ENCODE data around the gene CORIN. TPM values are rescaled to one million over a fixed set of nuclear protein-coding genes. Genes with fewer than 3 reads are reported as not detected.

The CORIN gene
- total and polyA plus RNA-seq, 2 of the 13 experiments (the other 11 are each of a cell fraction or from before 2014, with no cell fraction given) = 0.84 to 1.2 TPM

DNA sequence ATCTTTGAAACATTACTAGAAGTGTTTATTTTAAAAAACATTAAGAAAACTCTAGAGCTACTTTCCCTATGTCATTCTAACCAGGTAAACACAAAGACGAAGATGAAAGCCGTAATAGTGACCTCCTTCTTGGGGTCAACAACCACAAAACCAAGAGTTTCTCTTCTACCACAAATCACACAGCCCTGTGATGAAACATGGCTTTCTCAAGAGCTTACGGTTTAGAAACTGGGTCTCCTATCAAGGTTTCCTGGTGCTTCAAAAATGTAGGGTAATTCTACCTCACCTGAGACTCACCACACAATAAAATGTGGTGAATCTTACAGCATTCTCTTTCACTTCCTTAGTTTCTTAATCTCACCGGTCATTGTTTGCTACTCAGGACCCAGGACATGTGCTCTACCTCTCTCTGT lies 50.9 kb downstream of the CORIN start (continued):
- TF ChIP-seq HMG20A (CRISPR knock-in tag; IDR thresholded peaks at IDR 0.05; ENCODE audit: borderline replicate concordance) (peak; percentile 94), SOX5 (CRISPR knock-in tag; IDR thresholded peaks at IDR 0.05; ENCODE audit: borderline replicate concordance) (peak; percentile 3; the same call in 1 of the 2 replicates), FOXA1 (IDR thresholded peaks at IDR 0.05) (no peak), FOXA1 (CRISPR knock-in tag; IDR thresholded peaks at IDR 0.05) (peak; percentile 39), ZSCAN20 (CRISPR knock-in tag; IDR thresholded peaks at IDR 0.05; ENCODE audit: borderline replicate concordance) (no peak), GATAD1 (CRISPR knock-in tag; IDR thresholded peaks at IDR 0.05) (no peak), KAT8 (CRISPR knock-in tag; IDR thresholded peaks at IDR 0.05) (no peak), ZNF607 (CRISPR knock-in tag; IDR thresholded peaks at IDR 0.05; ENCODE audit: borderline replicate concordance) (no peak), NR2F2 (IDR thresholded peaks at IDR 0.05; ENCODE audit: borderline replicate concordance, low read depth) (peak; percentile 94), FOXP1 (IDR thresholded peaks at IDR 0.05) (peak; percentile 32; the same call in 1 of the 2 replicates), FOXP1 (CRISPR knock-in tag; IDR thresholded peaks at IDR 0.05) (peak; percentile 77), GATAD2A (CRISPR knock-in tag; IDR thresholded peaks at IDR 0.05) (peak; percentile 55; the same call in 1 of the 2 replicates), FOXM1 (CRISPR knock-in tag; IDR thresholded peaks at IDR 0.05) (no peak), ATAD3A (CRISPR knock-in tag; IDR thresholded peaks at IDR 0.05) (no peak), ZNF3 (CRISPR knock-in tag; IDR thresholded peaks at IDR 0.05) (no peak), PHF8 (CRISPR knock-in tag; IDR thresholded peaks at IDR 0.05) (no peak), ZMYM4 (CRISPR knock-in tag; IDR thresholded peaks at IDR 0.05) (no peak), ZNF773 (CRISPR knock-in tag; IDR thresholded peaks at IDR 0.05; ENCODE audit: borderline replicate concordance) (no peak), FOXK1 (CRISPR knock-in tag; IDR thresholded peaks at IDR 0.05; ENCODE audit: borderline replicate concordance, low read depth) (0 out of 2 replicates have a peak, but pooled peaks have one; percentile 37), RBM39 (IDR thresholded peaks at IDR 0.05; ENCODE audit: low read depth, low read length, poor library complexity, severe bottlenecking) (no peak)
- TF ChIP-seq, protein P1, sequence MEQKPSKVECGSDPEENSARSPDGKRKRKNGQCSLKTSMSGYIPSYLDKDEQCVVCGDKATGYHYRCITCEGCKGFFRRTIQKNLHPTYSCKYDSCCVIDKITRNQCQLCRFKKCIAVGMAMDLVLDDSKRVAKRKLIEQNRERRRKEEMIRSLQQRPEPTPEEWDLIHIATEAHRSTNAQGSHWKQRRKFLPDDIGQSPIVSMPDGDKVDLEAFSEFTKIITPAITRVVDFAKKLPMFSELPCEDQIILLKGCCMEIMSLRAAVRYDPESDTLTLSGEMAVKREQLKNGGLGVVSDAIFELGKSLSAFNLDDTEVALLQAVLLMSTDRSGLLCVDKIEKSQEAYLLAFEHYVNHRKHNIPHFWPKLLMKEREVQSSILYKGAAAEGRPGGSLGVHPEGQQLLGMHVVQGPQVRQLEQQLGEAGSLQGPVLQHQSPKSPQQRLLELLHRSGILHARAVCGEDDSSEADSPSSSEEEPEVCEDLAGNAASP (CRISPR knock-in tag; IDR thresholded peaks at IDR 0.05; ENCODE audit: borderline replicate concordance) = peak; percentile 54; the same call in 1 of the 2 replicates
- TF ChIP-seq, protein P2, sequence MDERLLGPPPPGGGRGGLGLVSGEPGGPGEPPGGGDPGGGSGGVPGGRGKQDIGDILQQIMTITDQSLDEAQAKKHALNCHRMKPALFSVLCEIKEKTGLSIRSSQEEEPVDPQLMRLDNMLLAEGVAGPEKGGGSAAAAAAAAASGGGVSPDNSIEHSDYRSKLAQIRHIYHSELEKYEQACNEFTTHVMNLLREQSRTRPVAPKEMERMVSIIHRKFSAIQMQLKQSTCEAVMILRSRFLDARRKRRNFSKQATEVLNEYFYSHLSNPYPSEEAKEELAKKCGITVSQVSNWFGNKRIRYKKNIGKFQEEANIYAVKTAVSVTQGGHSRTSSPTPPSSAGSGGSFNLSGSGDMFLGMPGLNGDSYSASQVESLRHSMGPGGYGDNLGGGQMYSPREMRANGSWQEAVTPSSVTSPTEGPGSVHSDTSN (CRISPR knock-in tag; IDR thresholded peaks at IDR 0.05) = no peak
- TF ChIP-seq, protein P3, sequence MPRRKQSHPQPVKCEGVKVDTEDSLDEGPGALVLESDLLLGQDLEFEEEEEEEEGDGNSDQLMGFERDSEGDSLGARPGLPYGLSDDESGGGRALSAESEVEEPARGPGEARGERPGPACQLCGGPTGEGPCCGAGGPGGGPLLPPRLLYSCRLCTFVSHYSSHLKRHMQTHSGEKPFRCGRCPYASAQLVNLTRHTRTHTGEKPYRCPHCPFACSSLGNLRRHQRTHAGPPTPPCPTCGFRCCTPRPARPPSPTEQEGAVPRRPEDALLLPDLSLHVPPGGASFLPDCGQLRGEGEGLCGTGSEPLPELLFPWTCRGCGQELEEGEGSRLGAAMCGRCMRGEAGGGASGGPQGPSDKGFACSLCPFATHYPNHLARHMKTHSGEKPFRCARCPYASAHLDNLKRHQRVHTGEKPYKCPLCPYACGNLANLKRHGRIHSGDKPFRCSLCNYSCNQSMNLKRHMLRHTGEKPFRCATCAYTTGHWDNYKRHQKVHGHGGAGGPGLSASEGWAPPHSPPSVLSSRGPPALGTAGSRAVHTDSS (CRISPR knock-in tag; conservative IDR thresholded peaks at IDR 0.05) = no peak
- TF ChIP-seq, protein P4, sequence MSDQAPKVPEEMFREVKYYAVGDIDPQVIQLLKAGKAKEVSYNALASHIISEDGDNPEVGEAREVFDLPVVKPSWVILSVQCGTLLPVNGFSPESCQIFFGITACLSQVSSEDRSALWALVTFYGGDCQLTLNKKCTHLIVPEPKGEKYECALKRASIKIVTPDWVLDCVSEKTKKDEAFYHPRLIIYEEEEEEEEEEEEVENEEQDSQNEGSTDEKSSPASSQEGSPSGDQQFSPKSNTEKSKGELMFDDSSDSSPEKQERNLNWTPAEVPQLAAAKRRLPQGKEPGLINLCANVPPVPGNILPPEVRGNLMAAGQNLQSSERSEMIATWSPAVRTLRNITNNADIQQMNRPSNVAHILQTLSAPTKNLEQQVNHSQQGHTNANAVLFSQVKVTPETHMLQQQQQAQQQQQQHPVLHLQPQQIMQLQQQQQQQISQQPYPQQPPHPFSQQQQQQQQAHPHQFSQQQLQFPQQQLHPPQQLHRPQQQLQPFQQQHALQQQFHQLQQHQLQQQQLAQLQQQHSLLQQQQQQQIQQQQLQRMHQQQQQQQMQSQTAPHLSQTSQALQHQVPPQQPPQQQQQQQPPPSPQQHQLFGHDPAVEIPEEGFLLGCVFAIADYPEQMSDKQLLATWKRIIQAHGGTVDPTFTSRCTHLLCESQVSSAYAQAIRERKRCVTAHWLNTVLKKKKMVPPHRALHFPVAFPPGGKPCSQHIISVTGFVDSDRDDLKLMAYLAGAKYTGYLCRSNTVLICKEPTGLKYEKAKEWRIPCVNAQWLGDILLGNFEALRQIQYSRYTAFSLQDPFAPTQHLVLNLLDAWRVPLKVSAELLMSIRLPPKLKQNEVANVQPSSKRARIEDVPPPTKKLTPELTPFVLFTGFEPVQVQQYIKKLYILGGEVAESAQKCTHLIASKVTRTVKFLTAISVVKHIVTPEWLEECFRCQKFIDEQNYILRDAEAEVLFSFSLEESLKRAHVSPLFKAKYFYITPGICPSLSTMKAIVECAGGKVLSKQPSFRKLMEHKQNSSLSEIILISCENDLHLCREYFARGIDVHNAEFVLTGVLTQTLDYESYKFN (CRISPR knock-in tag; conservative IDR thresholded peaks at IDR 0.05) = peak; percentile 41
- TF ChIP-seq, protein P5, sequence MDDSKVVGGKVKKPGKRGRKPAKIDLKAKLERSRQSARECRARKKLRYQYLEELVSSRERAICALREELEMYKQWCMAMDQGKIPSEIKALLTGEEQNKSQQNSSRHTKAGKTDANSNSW (CRISPR knock-in tag; IDR thresholded peaks at IDR 0.05; ENCODE audit: borderline replicate concordance) = no peak

Measured in HepG2 (cell line).